Stomach (tissue), 4 donors: ENCODE measurements around the gene FNDC10.

ENCODE experiments used
- CTCF ChIP-seq, 7 experiments: fragments of 450-650 bp in 4 of 7; fragments of 200-600 bp in 3 of 7; sonication (generic) in 3 of 7; IDR thresholded peaks; one replicate each; pipeline ENCODE4 v1.5.1; 2016 to 2019; ENCODE audit warnings: antibody characterized with exemption in 7 of 7, control low read depth in 2 of 7, mild to moderate bottlenecking in 1 of 7
- EP300 ChIP-seq: sonication (generic); formaldehyde crosslinking; IDR thresholded peaks from one replicate; pipeline ENCODE4 v1.6.1; 2017; ENCODE audit warnings: antibody characterized with exemption
- POLR2A ChIP-seq, 4 donors: fragments of 450-650 bp; IDR thresholded peaks; one replicate each; pipeline ENCODE4 v1.6.1; 2016; ENCODE audit warnings: antibody characterized with exemption in 4 of 4, control low read depth in 2 of 4, mild to moderate bottlenecking in 1 of 4, moderate library complexity in 1 of 4
- POLR2AphosphoS5 ChIP-seq, 3 donors: sonication (generic); formaldehyde crosslinking; IDR thresholded peaks; one replicate each; pipeline ENCODE4 v1.6.1; 2016; ENCODE audit warnings: antibody characterized with exemption in 3 of 3

- TF ChIP-seq EP300 (peak; percentile 19), POLR2A (IDR thresholded peaks at IDR 0.05) (peak in 2 of 4 donors; percentile 92 to 96), CTCF (IDR thresholded peaks at IDR 0.05) (no peak), POLR2AphosphoS5 (IDR thresholded peaks at IDR 0.05) (peak; percentile 99)
These were observed 25.0 kb downstream of the FNDC10 start, which contains the start of gene SSU72 for GRCh38 chr1:1574721-1575537.
